Small intestine (tissue), 7 donors: ENCODE measurements around the gene MYOM3. TPM values are rescaled to one million over a fixed set of nuclear protein-coding genes. Genes with fewer than 3 reads are reported as not detected.

Experiments used
- DNase-seq, 2 donors: peaks; one replicate each; pipeline versions ENCODE4 v3.0.0 to v3.0.0-alpha.2; 2013
- FAIRE-seq: peaks from 2 replicates; lab custom pipeline; 2012; peaks lifted over from hg19 to GRCh38; lab: Jason Lieb, UNC
- H3K27ac ChIP-seq, 3 donors: one replicate each; pipeline ENCODE4 v1.5.1; 2013; ENCODE audit warnings: low read length in 2 of 3, mild to moderate bottlenecking in 2 of 3, control low read depth in 1 of 3, inconsistent platforms in 1 of 3, low read depth in 1 of 3, moderate library complexity in 1 of 3
- H3K27me3 ChIP-seq, 3 donors: one replicate each; pipeline ENCODE4 v1.6.1; 2013; ENCODE audit warnings: low read length in 3 of 3, inconsistent platforms in 1 of 3; ENCODE audit not compliant: control insufficient read depth in 3 of 3, insufficient read depth in 3 of 3
- H3K36me3 ChIP-seq, 3 donors: one replicate each; pipeline ENCODE4 v1.6.1; 2013; ENCODE audit warnings: low read length in 3 of 3, inconsistent platforms in 1 of 3, low read depth in 1 of 3, mild to moderate bottlenecking in 1 of 3, moderate library complexity in 1 of 3; ENCODE audit not compliant: control insufficient read depth in 3 of 3, insufficient read depth in 2 of 3
- H3K4me1 ChIP-seq, 3 donors: one replicate each; pipeline ENCODE4 v1.6.1; 2013; ENCODE audit warnings: low read length in 2 of 3, inconsistent platforms in 1 of 3, low read depth in 1 of 3, mild to moderate bottlenecking in 1 of 3, moderate library complexity in 1 of 3; ENCODE audit not compliant: control insufficient read depth in 3 of 3, insufficient read depth in 2 of 3
- H3K4me3 ChIP-seq, 3 donors: one replicate each; pipeline ENCODE4 v1.5.1; 2013; ENCODE audit warnings: low read length in 3 of 3, control low read depth in 1 of 3, inconsistent platforms in 1 of 3, low read depth in 1 of 3, mild to moderate bottlenecking in 1 of 3, moderate library complexity in 1 of 3
- H3K9me3 ChIP-seq, 2 donors: one replicate each; pipeline ENCODE4 v1.6.1; 2013; ENCODE audit warnings: low read depth in 1 of 2, low read length in 1 of 2; ENCODE audit not compliant: control insufficient read depth in 2 of 2, insufficient read depth in 1 of 2
- WGBS, 3 donors: extraction: QIAGEN DNeasy Blood & Tissue Kit; methylation state at CpG; one replicate each; pipeline ENCODE4 v1.1.7; 2013; 5-methylcytosine and 5-hydroxymethylcytosine counted together
- polyA plus RNA-seq, 4 donors: library from polyadenylated mRNA; stranded (reverse) in 3 of 4; unstranded in 1 of 4; fragments of 200-250 nt in 3 of 4; fragments of 120-200 nt in 1 of 4; gene quantifications; one replicate each; pipeline versions ENCODE4 v1.2.1 to v1.2.3, GENCODE V29; 2013
- donor health status: healthy with polysubstance abuse.
- donor health status: control.
- donor health status: control.
- donor health status: Bipolar disorder and iron deficiency.
- donor health status: healthy.

Gene MYOM3
- polyA plus RNA-seq, 4 donors, result 1.7 to 84.8 (median 5.7) TPM

GRCh38 chr1:24108334-24109165 is 3.4 kb downstream of the MYOM3 start:
- H3K4me3 ChIP-seq, result peak overlapping the region in 1 of 3 donors; percentile 59
- H3K27ac ChIP-seq, result peak overlapping the region; percentile 64 to 99 (median 66)
- DNase-seq, result peak; percentile 79 to 98
- H3K9me3 ChIP-seq, result no peaks in the 10 kb centered on the region
- WGBS, 3 donors, result 13 to 57% (median 33%) methylated on average over 22 of the region's 22 CpGs
- H3K27me3 ChIP-seq, result peaks cover 0 to 4% (median 0%) of the 10 kb centered on the region in 3 donors
- H3K4me1 ChIP-seq, result peaks cover 0 to 79% (median 0%) of the 10 kb centered on the region in 3 donors
- peaks cover 0 to 28% (median 0%) of the 10 kb centered on the region in 3 donors for H3K36me3 ChIP-seq
- FAIRE-seq, result no peak

DNA sequence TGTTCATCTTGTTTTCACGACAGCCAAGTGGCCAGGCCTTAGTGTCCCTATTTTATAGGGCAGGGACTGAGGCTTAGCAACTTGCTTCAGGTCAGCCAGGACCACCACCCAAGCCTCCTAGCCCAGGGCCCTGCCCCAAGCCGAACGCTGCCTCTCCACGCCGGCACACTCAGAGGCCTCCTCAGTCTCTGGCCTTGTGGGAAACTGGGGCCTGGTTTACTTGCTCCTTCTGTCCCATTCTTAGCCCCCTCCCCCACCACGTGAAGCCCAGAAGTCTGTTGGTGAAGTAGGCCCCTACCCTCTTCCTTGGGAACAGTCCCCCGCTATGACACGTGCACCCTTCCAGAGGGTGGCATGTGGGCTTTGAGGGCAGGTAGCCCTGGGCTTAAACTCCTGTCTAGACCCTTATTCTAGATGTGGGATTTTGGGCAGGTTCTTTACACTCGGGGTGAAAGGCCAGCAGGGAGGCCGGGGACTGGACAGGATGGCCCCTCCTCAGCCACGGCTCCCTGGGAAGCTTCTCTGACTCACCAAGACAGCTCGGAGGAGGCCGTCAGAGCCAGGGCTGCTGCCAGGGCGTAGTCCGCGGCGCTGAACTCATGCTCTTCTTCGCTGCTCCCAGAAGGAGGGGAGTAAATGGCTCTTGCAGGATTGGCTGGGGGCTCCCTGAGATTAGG is 4.3 kb downstream of the MYOM3 start:
- H3K27ac ChIP-seq, result peak overlapping the region; percentile 51 to 99 (median 66)
- no peaks in the 10 kb centered on the region for H3K9me3 ChIP-seq
- 37 to 66% (median 59%) methylated on average over 16 to 18 of the region's 18 CpGs for WGBS, 3 donors
- peaks cover 0 to 1% (median 0%) of the 10 kb centered on the region in 3 donors for H3K27me3 ChIP-seq
- FAIRE-seq, result no peak
- DNase-seq, result peak; percentile 82 to 84
- H3K36me3 ChIP-seq, result peaks cover 0 to 34% (median 0%) of the 10 kb centered on the region in 3 donors
- H3K4me1 ChIP-seq, result peaks cover 0 to 80% (median 0%) of the 10 kb centered on the region in 3 donors
- peak overlapping the region in 1 of 3 donors; percentile 59 for H3K4me3 ChIP-seq

DNA sequence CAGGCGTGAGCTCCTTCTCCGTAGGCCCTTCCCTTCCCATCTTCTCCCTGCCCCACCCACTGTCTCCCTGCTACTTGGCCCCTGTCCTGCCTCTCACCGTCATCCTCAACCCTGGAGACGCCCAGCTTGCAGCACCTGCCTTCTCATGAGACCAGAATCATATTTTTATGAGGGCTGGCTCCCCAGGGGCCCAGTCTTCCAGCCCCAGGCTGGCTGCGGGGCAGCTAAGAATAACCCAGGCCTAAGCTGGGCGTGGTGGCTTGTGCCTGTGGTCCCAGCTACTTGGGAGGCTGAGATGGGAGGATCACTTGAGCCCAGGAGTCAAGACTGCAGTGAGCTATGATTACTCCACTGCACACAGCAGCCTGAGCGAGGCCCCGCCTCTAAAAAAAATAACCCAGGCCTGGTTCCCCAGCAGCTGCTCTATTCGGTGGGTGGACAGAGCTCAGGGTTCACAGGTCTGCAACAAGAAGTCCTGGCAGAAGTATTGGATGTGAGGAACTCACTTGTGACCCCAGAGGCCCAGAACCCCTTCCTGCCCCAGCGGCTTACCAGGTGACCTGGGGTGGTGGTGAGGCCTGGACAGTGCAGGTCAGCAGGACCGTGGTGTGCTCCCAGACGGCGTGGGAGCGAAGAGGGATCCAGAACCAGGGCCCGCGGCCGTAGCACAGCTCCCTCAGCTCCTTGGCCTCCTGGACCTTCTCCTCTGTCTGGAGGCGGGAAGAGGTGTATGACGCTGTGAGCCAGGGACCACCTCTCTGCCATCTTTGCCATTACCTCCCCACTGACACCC is 6.4 kb downstream of the MYOM3 start:
- peaks cover 0 to 81% (median 2%) of the 10 kb centered on the region in 3 donors for H3K4me1 ChIP-seq
- peak overlapping the region in 2 of 3 donors; percentile 0 to 99 for H3K27ac ChIP-seq
- peak; percentile 64 to 88 for DNase-seq
- no peaks in the 10 kb centered on the region for H3K27me3 ChIP-seq
- WGBS, 3 donors, result 28 to 78% (median 60%) methylated on average over 11 to 19 of the region's 19 CpGs
- no peak for FAIRE-seq
- peaks cover 0 to 46% (median 0%) of the 10 kb centered on the region in 3 donors for H3K36me3 ChIP-seq
- no peaks in the 10 kb centered on the region for H3K9me3 ChIP-seq
- peak overlapping the region in 1 of 3 donors; percentile 59 for H3K4me3 ChIP-seq

GRCh38 chr1:24104854-24105253 is 7.1 kb downstream of the MYOM3 start:
- 72 to 91% (median 83%) methylated on average over 5 to 7 of the region's 7 CpGs for WGBS, 3 donors
- DNase-seq, result no peak

DNA sequence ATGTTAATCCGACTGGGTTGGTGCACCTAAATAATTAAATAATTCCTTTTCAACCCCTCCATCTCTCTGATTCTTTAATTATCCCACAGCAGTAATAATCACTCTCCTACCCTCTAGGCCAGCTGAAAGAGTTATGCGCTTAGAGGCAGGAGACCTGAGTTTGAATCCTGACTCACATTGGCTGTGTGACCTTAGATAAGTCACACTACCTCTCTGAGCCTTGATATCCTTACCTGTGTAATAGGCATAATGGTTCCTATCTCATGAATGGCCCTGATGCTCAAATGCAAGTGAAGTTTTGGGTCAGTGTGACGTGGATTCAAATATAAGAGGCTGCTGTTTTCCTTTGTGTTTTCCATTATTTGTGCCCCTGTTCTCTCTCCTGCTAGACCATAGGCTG is 8.1 kb downstream of the MYOM3 start:
- H3K27ac ChIP-seq, result peak overlapping the region in 1 of 3 donors; percentile 99
- H3K9me3 ChIP-seq, result no peaks in the 10 kb centered on the region

More at GRCh38 chr1:24104854-24105253, 7.1 kb downstream of the MYOM3 start:
- H3K4me3 ChIP-seq, result no peak overlapping the region
- peak overlapping the region in 1 of 3 donors; percentile 99 for H3K27ac ChIP-seq
- no peaks in the 10 kb centered on the region for H3K27me3 ChIP-seq
- FAIRE-seq, result no peak
- H3K9me3 ChIP-seq, result no peaks in the 10 kb centered on the region
- peaks cover 0 to 54% (median 0%) of the 10 kb centered on the region in 3 donors for H3K36me3 ChIP-seq
- H3K4me1 ChIP-seq, result peaks cover 0 to 82% (median 4%) of the 10 kb centered on the region in 3 donors

DNA sequence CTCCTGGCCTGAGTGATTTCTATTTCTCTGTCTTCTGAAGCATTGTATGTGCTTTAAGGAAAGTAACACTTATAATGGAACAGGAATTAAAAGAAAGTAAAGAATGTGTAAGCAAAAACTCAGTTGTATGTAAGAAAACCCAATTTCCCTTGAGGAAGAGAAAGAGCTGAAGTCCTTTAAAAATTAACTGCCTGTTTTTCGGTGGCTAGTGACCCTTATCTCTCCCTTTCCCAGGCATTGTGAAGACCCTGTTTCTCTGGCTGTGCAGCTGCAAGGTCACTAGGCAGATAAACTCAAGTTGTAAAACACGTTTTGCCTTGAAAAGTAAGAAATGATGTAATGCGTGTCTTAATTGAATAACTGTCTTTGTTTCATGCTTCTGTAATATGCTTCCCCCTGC is 8.5 kb downstream of the MYOM3 start:
- DNase-seq, result peak in 1 of 2 donors; percentile 46
- no peaks in the 10 kb centered on the region for H3K27me3 ChIP-seq
- whole genome bisulfite sequencing, 3 donors, result 24 to 51% (median 37%) methylated on average over 3 of the region's 3 CpGs
- peaks cover 0 to 83% (median 8%) of the 10 kb centered on the region in 3 donors for H3K4me1 ChIP-seq
- no peak for FAIRE-seq
- H3K9me3 ChIP-seq, result no peaks in the 10 kb centered on the region
- peaks cover 0 to 67% (median 0%) of the 10 kb centered on the region in 3 donors for H3K36me3 ChIP-seq
- H3K4me3 ChIP-seq, result no peak overlapping the region
- H3K27ac ChIP-seq, result peak overlapping the region in 1 of 3 donors; percentile 99

More for the DNA sequence above, 8.1 kb downstream of the MYOM3 start:
- peak in 1 of 2 donors; percentile 16 for DNase-seq
- Histone ChIP-seq H3K4me3 (no peak overlapping the region), H3K36me3 (peaks cover 0 to 62% (median 0%) of the 10 kb centered on the region in 3 donors), H3K27me3 (no peaks in the 10 kb centered on the region), H3K4me1 (peaks cover 0 to 82% (median 8%) of the 10 kb centered on the region in 3 donors)
- no peak for FAIRE-seq
- WGBS, 3 donors, result 88 to 92% (median 88%) methylated on average over 3 of the region's 3 CpGs

- Histone ChIP-seq H3K36me3 (peaks cover 0 to 72% (median 0%) of the 10 kb centered on the region in 3 donors), H3K27ac (peak overlapping the region in 1 of 3 donors; percentile 99), H3K9me3 (no peaks in the 10 kb centered on the region), H3K27me3 (no peaks in the 10 kb centered on the region), H3K4me3 (no peak overlapping the region), H3K4me1 (peaks cover 0 to 86% (median 8%) of the 10 kb centered on the region in 3 donors)
- DNase-seq (peak in 1 of 2 donors; percentile 57), FAIRE-seq (no peak)
- 61 to 80% (median 74%) methylated on average over 8 of the region's 8 CpGs for WGBS, 3 donors
Measured at GRCh38 chr1:24102961-24103360, 9.0 kb downstream of the MYOM3 start.
